IPS-20b (cell line): ENCODE results near the gene PHLDB1.
"Not testable (repeated sequence)": the region's sequence is repeated elsewhere in the genome, so short reads cannot be mapped to it uniquely, and the experiment has no call there.

Source experiments
- H3K27ac ChIP-seq: one replicate; pipeline ENCODE4 v1.5.1; 2013; ENCODE audit warnings: low read length
- H3K27me3 ChIP-seq: 2 replicates; pipeline ENCODE4 v1.6.1; 2013; ENCODE audit warnings: mild to moderate bottlenecking, low read length, inconsistent platforms; ENCODE audit not compliant: insufficient read depth
- H3K36me3 ChIP-seq: 2 replicates; pipeline ENCODE4 v1.6.1; 2013; ENCODE audit warnings: low read depth, mild to moderate bottlenecking, inconsistent platforms, low read length, moderate library complexity; ENCODE audit not compliant: insufficient read depth
- H3K4me1 ChIP-seq: 2 replicates; pipeline ENCODE4 v1.6.1; 2013; ENCODE audit warnings: mild to moderate bottlenecking, control low read depth, inconsistent platforms, low read length, moderate library complexity; ENCODE audit not compliant: insufficient read depth
- H3K4me3 ChIP-seq: 2 replicates; pipeline ENCODE4 v1.5.1; 2013; ENCODE audit warnings: mild to moderate bottlenecking, low read length, inconsistent platforms
- H3K9ac ChIP-seq: 2 replicates; pipeline ENCODE4 v1.6.1; 2013; ENCODE audit warnings: low read depth, mild to moderate bottlenecking, inconsistent platforms, low read length, moderate library complexity
- H3K9me3 ChIP-seq: 2 replicates; pipeline ENCODE4 v1.6.1; 2013; ENCODE audit warnings: mild to moderate bottlenecking, low read depth, low read length, inconsistent platforms; ENCODE audit not compliant: insufficient read depth

PHLDB1 gene

GRCh38 chr11:118607401-118608359 lies at the start of gene PHLDB1:
Gene PHLDB1, plus strand, starts transcription at chr11:118607615. Its CDS starts 6,222 bp downstream, at chr11:118613837.
- Histone ChIP-seq H3K4me3 (peak within 1 kb of the TSS; percentile 50; the same call in 1 of the 2 replicates), H3K4me1 (peaks cover 29% of the 10 kb centered on the region), H3K9me3 (peaks cover 9% of the 10 kb centered on the region; the same call in 1 of the 2 replicates), H3K27me3 (peaks cover 79% of the 10 kb centered on the region), H3K27ac (no peak within 1 kb of the TSS), H3K9ac (no peak within 1 kb of the TSS), H3K36me3 (peaks cover under 1% of the 10 kb centered on the region; the same call in 1 of the 2 replicates)

GRCh38 chr11:118560806-118561205 lies 46.6 kb upstream of the PHLDB1 start:
- Histone ChIP-seq H3K27ac (no peak overlapping the region), H3K4me3 (no peak overlapping the region), H3K9me3 (no peaks in the 10 kb centered on the region), H3K9ac (no peak overlapping the region), H3K4me1 (no peaks in the 10 kb centered on the region), H3K27me3 (no peaks in the 10 kb centered on the region), H3K36me3 (peaks cover 6% of the 10 kb centered on the region)

GRCh38 chr11:118565051-118565450 lies 42.4 kb upstream of the PHLDB1 start:
- Histone ChIP-seq H3K4me1 (no peaks in the 10 kb centered on the region), H3K27me3 (no peaks in the 10 kb centered on the region), H3K4me3 (peak overlapping the region; percentile 35; the same call in 1 of the 2 replicates), H3K27ac (no peak overlapping the region), H3K36me3 (no peaks in the 10 kb centered on the region), H3K9me3 (no peaks in the 10 kb centered on the region), H3K9ac (no peak overlapping the region)

GRCh38 chr11:118569670-118570069 lies 37.7 kb upstream of the PHLDB1 start:
- peaks cover 3% of the 10 kb centered on the region; the same call in 1 of the 2 replicates for H3K4me1 ChIP-seq
- no peaks in the 10 kb centered on the region for H3K36me3 ChIP-seq
- no peak overlapping the region for H3K27ac ChIP-seq
- H3K27me3 ChIP-seq: no peaks in the 10 kb centered on the region
- H3K4me3 ChIP-seq: no peak overlapping the region
- H3K9me3 ChIP-seq: no peaks in the 10 kb centered on the region
- H3K9ac ChIP-seq: no peak overlapping the region

GRCh38 chr11:118570787-118571186 lies 36.6 kb upstream of the PHLDB1 start:
- Histone ChIP-seq H3K27ac (no peak overlapping the region), H3K27me3 (no peaks in the 10 kb centered on the region), H3K4me3 (no peak overlapping the region), H3K36me3 (no peaks in the 10 kb centered on the region), H3K4me1 (peaks cover 3% of the 10 kb centered on the region; the same call in 1 of the 2 replicates), H3K9ac (no peak overlapping the region), H3K9me3 (no peaks in the 10 kb centered on the region)

- not testable (repeated sequence) for H3K27ac ChIP-seq, H3K4me1 ChIP-seq, H3K36me3 ChIP-seq, H3K27me3 ChIP-seq, H3K9me3 ChIP-seq
- Histone ChIP-seq H3K9ac (peak overlapping the region; percentile 97; the same call in 1 of the 2 replicates), H3K4me3 (peak overlapping the region; percentile 97)
These were observed 35.7 kb upstream of the PHLDB1 start for GRCh38 chr11:118571701-118572060.

GRCh38 chr11:118572061-118572980 lies 35.1 kb upstream of the PHLDB1 start, which contains the start of gene ARCN1:
Gene ARCN1, plus strand, starts transcription at chr11:118572409. Its CDS starts 139 bp downstream, at chr11:118572548.
- no peaks in the 10 kb centered on the region for H3K9me3 ChIP-seq
- H3K9ac ChIP-seq: peak within 1 kb of the TSS; percentile 97
- peak within 1 kb of the TSS; percentile 97 for H3K4me3 ChIP-seq
- no peaks in the 10 kb centered on the region for H3K36me3 ChIP-seq
- peaks cover 3% of the 10 kb centered on the region; the same call in 1 of the 2 replicates for H3K4me1 ChIP-seq
- peak within 1 kb of the TSS; percentile 61 for H3K27ac ChIP-seq
- no peaks in the 10 kb centered on the region for H3K27me3 ChIP-seq

GRCh38 chr11:118572981-118573550 lies 34.3 kb upstream of the PHLDB1 start:
- H3K4me1 ChIP-seq: peaks cover 3% of the 10 kb centered on the region; the same call in 1 of the 2 replicates
- H3K27ac ChIP-seq: peak overlapping the region; percentile 61
- H3K36me3 ChIP-seq: no peaks in the 10 kb centered on the region
- peak overlapping the region; percentile 97 for H3K4me3 ChIP-seq
- no peaks in the 10 kb centered on the region for H3K27me3 ChIP-seq
- no peaks in the 10 kb centered on the region for H3K9me3 ChIP-seq
- peak overlapping the region; percentile 97 for H3K9ac ChIP-seq

GRCh38 chr11:118574636-118575035 lies 32.8 kb upstream of the PHLDB1 start:
- H3K4me3 ChIP-seq: no peak overlapping the region
- peaks cover 3% of the 10 kb centered on the region; the same call in 1 of the 2 replicates for H3K4me1 ChIP-seq
- H3K27me3 ChIP-seq: no peaks in the 10 kb centered on the region
- no peak overlapping the region for H3K27ac ChIP-seq
- H3K36me3 ChIP-seq: no peaks in the 10 kb centered on the region
- H3K9me3 ChIP-seq: no peaks in the 10 kb centered on the region
- H3K9ac ChIP-seq: no peak overlapping the region

GRCh38 chr11:118577995-118578394 lies 29.4 kb upstream of the PHLDB1 start:
- not testable (repeated sequence) for H3K4me3 ChIP-seq, H3K9me3 ChIP-seq, H3K27ac ChIP-seq, H3K27me3 ChIP-seq, H3K9ac ChIP-seq, H3K4me1 ChIP-seq
- H3K36me3 ChIP-seq: peaks cover 21% of the 10 kb centered on the region

GRCh38 chr11:118581057-118581456 lies 26.4 kb upstream of the PHLDB1 start:
- no peaks in the 10 kb centered on the region for H3K4me1 ChIP-seq
- H3K27me3 ChIP-seq: no peaks in the 10 kb centered on the region
- H3K9me3 ChIP-seq: no peaks in the 10 kb centered on the region
- H3K27ac ChIP-seq: no peak overlapping the region
- H3K36me3 ChIP-seq: peaks cover 51% of the 10 kb centered on the region
- no peak overlapping the region for H3K4me3 ChIP-seq
- H3K9ac ChIP-seq: no peak overlapping the region
